T-helper 2 cell treated with Interferon-gamma antibody and Interleukin-4, amounts not matched to agents 100 ng/mL and 5 ng/mL, for 36 hours (primary cell): ENCODE data around the gene GABRA4. TPM values are rescaled to one million over a fixed set of nuclear protein-coding genes. Genes with fewer than 3 reads are reported as not detected.

Experiments used
- intact Hi-C: fragments of 100-400 bp; cut with micrococcal nuclease; formaldehyde crosslinking; loops from one replicate; pipeline ENCODE4 v1.15.1; 2023
- total RNA-seq: library from RNA; stranded (reverse); gene quantifications from 2 replicates; pipeline ENCODE4 v1.2.3, GENCODE V29; 2022

Gene GABRA4
- total RNA-seq, 1 donor from 2014 or later: not detected

GRCh38 chr4:46980851-46981250, 12.5 kb downstream of the GABRA4 start:
- intact Hi-C loops: no loop called here

- intact Hi-C loops: no loop called here
These were observed 13.7 kb downstream of the GABRA4 start for GRCh38 chr4:46979726-46980125.

- intact Hi-C loops: no loop called here
These were observed 14.1 kb downstream of the GABRA4 start for GRCh38 chr4:46979283-46979682.

DNA sequence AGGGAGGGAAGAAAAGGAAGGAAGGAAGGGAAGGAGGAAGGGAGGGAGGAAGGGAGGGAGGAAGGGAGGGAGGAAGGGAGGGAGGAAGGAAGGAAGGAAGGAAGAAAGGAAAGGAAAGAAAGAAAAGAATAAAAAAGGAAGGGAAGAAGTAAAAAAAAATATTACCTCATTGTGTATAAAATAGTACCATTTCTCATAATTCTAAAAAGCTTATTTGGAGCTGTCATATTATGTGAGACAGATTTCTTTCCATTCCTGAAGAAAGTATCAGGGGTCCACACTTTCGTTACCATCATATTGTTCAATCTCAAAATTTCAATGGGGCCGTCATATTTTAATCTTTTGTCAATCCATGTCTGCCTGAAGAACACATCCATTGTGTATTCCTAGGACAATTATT, 16.1 kb downstream of the GABRA4 start:
- intact Hi-C loops: no loop called here

DNA sequence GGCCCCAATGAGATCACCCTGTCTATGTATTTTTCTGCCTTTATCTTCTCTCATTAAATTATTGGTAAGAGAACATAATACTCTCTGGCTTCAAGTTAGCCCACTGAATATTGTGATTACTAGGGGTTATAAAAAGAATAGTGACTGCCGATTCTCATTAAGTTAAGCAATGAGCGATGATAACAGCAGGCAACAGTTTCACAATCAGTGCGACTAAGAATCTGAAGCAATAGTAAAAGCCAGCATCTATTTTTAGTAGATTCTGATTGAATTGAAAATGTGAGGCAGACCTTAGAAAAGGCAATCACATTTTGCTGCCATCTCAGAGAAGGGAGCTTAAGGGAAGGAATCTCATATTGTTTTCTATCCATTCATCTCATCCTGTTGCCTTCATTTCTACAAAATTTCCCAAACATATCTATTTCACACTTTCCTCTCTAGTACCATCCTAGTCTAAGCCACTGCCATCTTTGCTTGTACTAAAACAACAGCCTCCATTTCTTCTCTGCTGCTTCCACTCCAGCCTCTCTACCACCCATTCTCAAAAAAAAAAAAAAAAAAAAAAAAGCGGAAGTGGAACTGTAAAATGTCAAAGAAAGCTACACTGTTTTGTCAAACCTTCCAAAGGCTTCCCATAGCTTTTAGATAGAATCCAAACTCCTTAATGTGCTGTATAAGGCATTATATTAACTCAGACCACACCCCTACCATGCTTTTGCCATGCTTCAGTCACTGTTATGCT, 17.4 kb downstream of the GABRA4 start:
- intact Hi-C loops: no loop called here

GRCh38 chr4:46974891-46975543, 18.4 kb downstream of the GABRA4 start:
- intact Hi-C loops: no loop called here

DNA sequence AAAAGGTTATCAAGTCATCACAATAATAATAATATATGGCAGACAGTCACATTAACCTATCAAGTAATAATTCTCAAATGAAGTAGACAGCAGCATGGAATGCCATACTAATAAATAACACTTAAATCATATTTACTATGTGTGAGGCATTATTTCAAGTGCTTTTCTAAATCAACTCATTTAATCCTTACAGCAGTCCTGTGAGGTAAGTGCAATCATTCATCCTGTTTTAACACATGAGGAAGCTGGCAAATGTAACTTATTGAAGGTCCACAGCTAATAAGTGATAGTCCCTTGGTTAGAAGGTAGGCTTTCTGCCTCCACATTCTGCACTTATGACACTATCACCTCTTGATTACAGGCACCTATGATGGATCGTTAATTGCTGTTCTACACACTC, 24.5 kb downstream of the GABRA4 start:
- intact Hi-C loops: no loop called here

- intact Hi-C loops: no loop called here
These were observed 25.8 kb downstream of the GABRA4 start for GRCh38 chr4:46967631-46968030.

DNA sequence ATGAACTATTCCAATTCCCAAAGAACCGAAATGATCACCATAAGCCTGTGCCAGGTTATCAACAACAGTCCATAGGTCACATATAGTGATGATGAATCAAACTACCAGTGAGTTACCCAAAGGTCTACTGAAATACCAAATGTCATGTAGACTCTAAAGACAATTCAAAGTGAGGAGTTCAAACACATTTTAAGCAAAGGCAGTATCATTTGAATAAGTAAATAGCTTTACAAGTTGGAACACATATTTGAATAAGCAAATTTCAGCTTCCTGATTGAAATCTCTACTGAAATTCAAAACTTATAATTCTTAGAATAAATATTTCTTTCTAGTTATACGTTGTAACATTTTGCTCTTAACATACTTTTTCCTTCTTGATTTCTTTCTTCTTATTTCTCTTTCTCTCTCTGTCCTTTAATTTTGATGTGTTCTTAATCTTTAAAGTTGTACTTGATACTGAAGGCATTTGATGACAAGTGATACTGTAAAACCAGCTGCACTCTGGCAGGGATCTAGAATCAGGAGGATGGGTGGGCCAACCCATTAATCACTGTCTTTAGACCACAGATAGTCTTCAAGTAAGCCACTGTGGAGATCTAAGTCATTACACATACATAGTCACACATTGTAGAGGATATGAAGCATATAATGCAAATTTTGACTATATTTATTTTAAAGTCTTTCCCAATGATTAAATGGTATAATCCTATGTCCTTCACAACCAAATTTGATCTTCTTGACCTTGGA, 34.5 kb downstream of the GABRA4 start:
- intact Hi-C loops: no loop called here

GRCh38 chr4:46956451-46956850, 36.9 kb downstream of the GABRA4 start:
- intact Hi-C loops: no loop called here

- intact Hi-C loops: no loop called here
These were observed 37.8 kb downstream of the GABRA4 start for GRCh38 chr4:46955601-46956000.

DNA sequence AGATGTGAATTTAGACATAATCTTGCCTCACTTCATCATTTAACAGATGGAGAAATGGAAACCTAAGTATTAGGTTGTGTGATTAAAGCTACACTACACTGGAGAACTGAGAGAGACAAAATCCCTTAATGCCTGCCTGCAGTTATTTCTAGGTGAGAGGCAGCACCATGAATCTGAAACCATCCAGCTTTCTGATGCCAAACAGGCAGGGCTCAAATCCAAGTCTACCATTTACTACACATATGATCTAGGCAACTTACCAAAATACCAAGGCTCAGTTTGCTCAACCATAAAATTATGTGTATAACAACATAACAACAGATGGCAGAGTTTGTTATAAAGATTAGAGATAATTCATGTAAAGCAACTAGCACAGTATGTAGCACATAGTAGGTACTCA, 38.7 kb downstream of the GABRA4 start:
- intact Hi-C loops: no loop called here

- intact Hi-C loops: no loop called here
These were observed 39.8 kb downstream of the GABRA4 start for GRCh38 chr4:46953564-46953963.

GRCh38 chr4:46952451-46952850, 40.9 kb downstream of the GABRA4 start:
- intact Hi-C loops: no loop called here

DNA sequence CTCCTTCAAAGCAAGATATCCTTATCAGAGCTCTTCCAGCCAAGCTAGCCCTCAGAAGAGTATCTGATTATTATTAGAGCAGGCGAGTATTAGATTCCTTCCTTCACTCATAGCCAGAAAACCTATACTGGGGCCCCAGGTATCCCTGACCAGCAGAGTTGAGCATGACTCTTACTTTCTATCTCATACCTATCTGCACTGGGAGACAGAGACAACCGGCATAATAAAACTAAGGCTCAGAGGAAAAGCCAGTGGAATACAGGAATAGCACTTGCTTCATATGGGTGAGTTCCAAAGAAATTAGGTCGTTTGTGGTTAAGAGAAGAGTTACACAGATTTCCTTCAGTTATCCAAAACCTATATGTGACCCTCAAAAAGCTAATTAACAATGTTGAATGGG, 42.6 kb downstream of the GABRA4 start:
- intact Hi-C loops: no loop called here

- intact Hi-C loops: no loop called here
These were observed 43.6 kb downstream of the GABRA4 start for GRCh38 chr4:46949822-46950221.

DNA sequence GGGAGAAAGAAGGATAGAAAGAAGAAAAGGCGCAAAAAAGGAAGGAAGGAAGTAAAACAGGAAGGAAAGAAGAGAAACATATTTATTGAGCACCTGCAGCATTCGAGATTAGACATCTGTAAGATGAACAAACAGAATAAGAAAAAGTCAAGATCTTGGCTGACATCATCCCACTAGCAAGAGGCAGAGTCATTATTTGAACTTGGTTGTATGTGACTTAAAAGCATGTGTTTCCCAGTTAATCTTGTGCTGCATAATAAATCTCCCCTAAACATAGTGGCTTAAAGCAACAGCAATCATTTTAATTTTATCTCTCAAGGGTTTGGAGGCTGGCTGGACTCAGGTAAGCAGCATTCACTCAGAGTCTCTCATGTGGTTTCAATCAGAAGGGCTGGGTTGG, 45.8 kb downstream of the GABRA4 start:
- intact Hi-C loops: no loop called here

GRCh38 chr4:46946919-46947536, 46.4 kb downstream of the GABRA4 start:
- intact Hi-C loops: no loop called here

DNA sequence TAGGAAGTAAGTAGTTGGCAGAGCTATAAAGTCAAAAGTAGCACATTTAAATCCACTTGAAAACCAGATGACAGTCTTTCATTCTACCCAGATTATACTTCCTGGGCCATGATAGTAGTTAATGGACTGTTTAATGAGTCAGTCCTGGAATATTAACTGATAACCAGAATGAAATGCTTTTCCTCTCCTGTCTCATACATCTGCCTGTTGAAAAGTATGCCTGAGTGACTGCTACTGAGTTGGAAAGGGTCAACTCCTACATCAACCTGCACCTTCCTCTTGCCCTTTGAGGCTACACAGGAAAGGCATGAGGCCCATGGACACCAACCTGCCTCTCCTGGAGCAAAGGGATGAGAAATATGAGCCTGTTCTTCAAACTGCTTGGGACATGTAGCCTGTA, 48.3 kb downstream of the GABRA4 start:
- intact Hi-C loops: no loop called here

DNA sequence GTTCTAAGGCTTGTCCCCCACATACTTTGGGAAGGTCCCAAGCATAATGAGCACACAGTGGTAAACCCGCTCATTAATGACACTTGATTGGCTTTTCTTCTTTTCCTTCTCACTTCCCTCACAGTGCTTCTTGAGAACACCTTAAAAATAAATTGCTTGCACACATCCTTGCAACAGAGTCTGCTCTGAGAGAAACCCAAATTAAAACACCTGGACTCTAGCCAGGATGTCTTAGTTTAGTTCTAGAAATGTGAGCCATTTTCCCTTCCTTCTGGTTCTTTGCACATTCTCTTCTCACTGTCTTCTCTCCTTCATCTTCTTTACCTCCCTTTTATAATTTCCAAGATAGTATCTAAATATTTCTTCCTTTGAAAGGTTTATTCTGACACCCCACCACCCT, 49.0 kb downstream of the GABRA4 start:
- intact Hi-C loops: no loop called here

DNA sequence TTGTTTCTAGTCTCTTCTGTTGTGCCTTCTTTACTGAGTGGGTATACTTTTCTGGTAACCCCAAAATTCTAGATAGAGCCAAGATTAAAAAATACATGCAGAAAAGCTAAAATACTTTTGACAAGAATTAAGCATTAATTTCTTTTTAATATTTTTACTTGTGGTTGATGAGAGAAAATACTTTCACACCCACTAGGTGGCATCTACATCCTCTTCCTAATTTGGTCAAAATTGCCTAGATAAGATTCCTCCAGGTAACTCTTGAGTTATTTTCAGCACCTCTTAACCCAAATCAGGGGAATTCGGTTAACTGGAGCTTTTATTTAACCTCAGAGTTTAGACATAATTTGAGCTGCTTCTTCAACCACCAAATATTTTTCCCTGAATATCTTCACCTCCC, 55.9 kb downstream of the GABRA4 start:
- intact Hi-C loops: loop anchor here (2.0 kb wide), 1 partner anchor 445 kb away; no protein-coding TSS in a partner anchor

DNA sequence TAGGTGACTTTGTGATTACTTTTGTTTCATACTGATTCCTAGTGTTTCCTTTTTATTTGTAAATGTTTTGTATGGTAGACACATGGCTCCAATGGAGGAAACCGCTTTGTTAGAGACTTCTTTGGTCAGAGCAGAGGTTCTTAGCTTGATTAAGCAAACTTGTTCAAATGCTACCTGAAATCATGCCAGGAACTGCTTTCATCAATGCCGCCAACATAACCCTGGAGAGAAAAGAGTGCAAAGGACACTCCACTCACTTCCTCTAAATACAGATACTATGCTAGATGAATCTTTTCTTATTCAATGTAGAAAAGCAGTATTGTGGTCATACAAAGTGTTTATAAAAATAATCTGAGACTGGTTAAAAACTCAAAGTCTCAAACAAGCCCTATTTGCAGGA, 58.7 kb downstream of the GABRA4 start:
- intact Hi-C loops: no loop called here
